GM12801 (cell line): ENCODE measurements around the gene AHI1.

ENCODE experiments used
- CTCF ChIP-seq: IDR thresholded peaks from one replicate; pipeline ENCODE4 v1.5.1; 2011; ENCODE audit warnings: control low read depth; ENCODE audit not compliant: insufficient read length; ENCODE audit errors: extremely low read depth

AHI1 gene

DNA sequence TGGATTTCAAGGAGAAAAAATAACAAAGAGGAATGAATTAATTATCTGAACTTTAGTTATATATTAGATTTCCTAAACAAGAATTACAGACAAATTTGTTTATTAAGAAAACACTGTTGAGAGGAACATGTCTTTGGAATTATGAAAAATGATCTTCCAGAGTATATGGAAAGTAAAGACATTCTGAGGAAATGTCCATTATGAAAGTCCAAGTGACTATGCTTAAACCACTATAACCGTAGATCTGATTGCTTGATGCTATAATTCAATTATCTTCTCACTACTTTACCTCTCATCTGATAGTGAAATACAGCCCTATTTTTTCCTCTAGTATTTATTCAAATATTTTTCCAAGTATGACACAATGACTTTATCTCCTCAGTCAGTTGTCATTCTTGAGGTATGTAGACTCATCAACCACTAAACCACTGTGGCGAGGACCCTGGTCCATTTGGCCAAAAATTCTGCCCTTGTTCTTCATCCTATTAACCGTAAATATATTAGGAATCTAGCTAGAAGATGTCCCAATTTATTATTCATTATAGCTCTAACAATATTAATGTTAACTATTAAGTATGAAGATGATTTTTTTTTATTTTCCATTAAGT, 37.3 kb upstream of the AHI1 start:
- no peak for TF ChIP-seq CTCF

DNA sequence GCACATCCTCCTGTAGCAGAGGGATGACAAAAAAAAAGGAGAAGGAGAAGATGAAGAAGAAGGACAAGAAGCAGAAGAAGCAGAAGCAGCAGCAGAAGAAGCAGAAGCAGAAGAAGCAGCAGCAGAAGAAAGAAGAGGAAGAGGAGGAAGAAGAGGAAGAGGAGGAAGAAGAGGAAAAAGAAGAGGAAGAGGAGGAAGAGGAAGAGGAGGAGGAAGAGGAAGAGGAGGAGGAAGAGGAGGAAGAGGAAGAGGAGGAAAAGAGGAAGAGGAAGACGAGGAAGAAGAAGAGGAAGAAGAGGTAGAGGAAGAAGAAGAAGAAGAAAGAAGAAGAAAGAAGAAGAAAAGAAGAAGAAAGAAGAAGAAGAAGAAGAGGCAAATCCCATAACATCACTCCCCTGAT, 35.0 kb upstream of the AHI1 start:
- TF ChIP-seq CTCF: no peak

- no peak for TF ChIP-seq CTCF
These were observed 34.5 kb upstream of the AHI1 start for GRCh38 chr6:135531954-135532490.

- TF ChIP-seq CTCF: no peak
These were observed 32.6 kb upstream of the AHI1 start for GRCh38 chr6:135530113-135530512.

- no peak for TF ChIP-seq CTCF
These were observed 30.4 kb upstream of the AHI1 start for GRCh38 chr6:135527960-135528249.

- TF ChIP-seq CTCF: no peak
These were observed 29.8 kb upstream of the AHI1 start for GRCh38 chr6:135527116-135527959.

GRCh38 chr6:135525594-135525993, 28.1 kb upstream of the AHI1 start:
- no peak for TF ChIP-seq CTCF
